Activated B cell treated with CpG ODN at 0.5 μM for 24 hours (primary cell): ENCODE data around the gene ALX3. TPM values are rescaled to one million over a fixed set of nuclear protein-coding genes. Genes with fewer than 3 reads are reported as not detected.

ENCODE experiments used
- ATAC-seq: fragments of 200-7000 bp; cut with Tn5 transposase; one replicate; pipeline ENCODE4 v1.10.0; 2021; ENCODE audit warnings: low read depth, mild to moderate bottlenecking, moderate library complexity
- CTCF ChIA-PET: fragments of 350-600 bp; sonication (Branson Sonifier 250); formaldehyde crosslinking; loops from one replicate; lab custom pipeline; 2021; ENCODE audit warnings: antibody characterized with exemption; lab: Charles Lee
- POLR2A ChIA-PET: fragments of 350-600 bp; sonication (Branson Sonifier 250); formaldehyde crosslinking; loops from one replicate; lab custom pipeline; 2021; ENCODE audit warnings: antibody characterized with exemption; lab: Charles Lee
- DNase-seq: peaks from one replicate; pipeline ENCODE4 v3.0.0; 2022
- H3K27ac Mint-ChIP-seq: one replicate; pipeline ENCODE4 v1.8.0; 2020; ENCODE audit warnings: mixed read lengths
- H3K27me3 Mint-ChIP-seq: one replicate; pipeline ENCODE4 v1.8.0; 2021; ENCODE audit warnings: mixed read lengths
- H3K36me3 Mint-ChIP-seq: one replicate; pipeline ENCODE4 v1.8.0; 2021; ENCODE audit warnings: low read depth, mixed read lengths
- H3K4me1 Mint-ChIP-seq: one replicate; pipeline ENCODE4 v1.8.0; 2021; ENCODE audit warnings: mixed read lengths
- H3K4me3 Mint-ChIP-seq: one replicate; pipeline ENCODE4 v1.8.0; 2020; ENCODE audit warnings: mild to moderate bottlenecking, mixed read lengths
- H3K9me3 Mint-ChIP-seq: one replicate; pipeline ENCODE4 v1.8.0; 2020; ENCODE audit warnings: mixed read lengths
- CTCF ChIP-seq: fragments of 200-600 bp; IDR thresholded peaks from one replicate; pipeline ENCODE4 v1.8.0; 2022; ENCODE audit warnings: antibody characterized with exemption, mild to moderate bottlenecking
- intact Hi-C: fragments of 100-400 bp; cut with micrococcal nuclease; formaldehyde crosslinking; loops from one replicate; pipeline ENCODE4 v1.15.1; 2024
- total RNA-seq: library from RNA; stranded (reverse); gene quantifications from 2 replicates; pipeline ENCODE4 v1.2.3, GENCODE V29; 2022

The ALX3 gene
- total RNA-seq, 1 donor from 2014 or later, result not detected

- DNase-seq (peak; percentile 68), ATAC-seq (peak; percentile 85)
- peaks cover 98% of the 10 kb centered on the region for H3K36me3 Mint-ChIP-seq
- no peak overlapping the region for H3K4me3 Mint-ChIP-seq
- no peak overlapping the region for H3K27ac Mint-ChIP-seq
- H3K9me3 Mint-ChIP-seq, result no peaks in the 10 kb centered on the region
- peak; percentile 50 for TF ChIP-seq CTCF
- ChIA-PET CTCF (interaction anchor here (0.7 to 7.3 kb wide), 11 partner anchors 8 to 442 kb away, joined by 3 to 78 read pairs (median 5); partner anchors contain the start of gene STRIP1), POLR2A (interaction anchor here (2.1 kb wide), 1 partner anchor 19 kb away, joined by 7 read pairs; the partner anchor contains the start of gene STRIP1)
- H3K27me3 Mint-ChIP-seq, result no peaks in the 10 kb centered on the region
- no peaks in the 10 kb centered on the region for H3K4me1 Mint-ChIP-seq
- intact Hi-C loops, result loop anchor here (1.0 kb wide), 3 partner anchors 53 to 443 kb away; no protein-coding TSS in a partner anchor
These were observed 16.7 kb downstream of the ALX3 start for GRCh38 chr1:110053552-110054428.

GRCh38 chr1:110051262-110051648 lies 19.2 kb downstream of the ALX3 start:
- Mint-ChIP-seq H3K9me3 (no peaks in the 10 kb centered on the region), H3K4me3 (no peak overlapping the region), H3K27ac (no peak overlapping the region), H3K36me3 (peaks cover 95% of the 10 kb centered on the region), H3K4me1 (no peaks in the 10 kb centered on the region), H3K27me3 (no peaks in the 10 kb centered on the region)
- POLR2A ChIA-PET, result interaction anchor here (1.0 kb wide), 1 partner anchor 15 kb away, joined by 3 read pairs; no protein-coding TSS in a partner anchor
- intact Hi-C loops, result no loop called here
- CTCF ChIA-PET, result interaction anchor here (0.6 to 7.3 kb wide), 7 partner anchors 9 to 409 kb away, joined by 3 to 78 read pairs (median 4); partner anchors contain the start of genes AHCYL1 and STRIP1
- ATAC-seq (no peak), DNase-seq (no peak)
- TF ChIP-seq CTCF, result no peak

- no peak for TF ChIP-seq CTCF
- H3K27ac Mint-ChIP-seq, result no peak overlapping the region
- ATAC-seq (no peak), DNase-seq (no peak)
- no peaks in the 10 kb centered on the region for H3K4me1 Mint-ChIP-seq
- H3K36me3 Mint-ChIP-seq, result peaks cover 95% of the 10 kb centered on the region
- ChIA-PET POLR2A (interaction anchor here (1.0 kb wide), 1 partner anchor 14 kb away, joined by 3 read pairs; no protein-coding TSS in a partner anchor), CTCF (interaction anchor here (0.6 to 7.3 kb wide), 3 partner anchors 9 to 53 kb away, joined by 3 to 78 read pairs (median 10); no protein-coding TSS in a partner anchor)
- no peaks in the 10 kb centered on the region for H3K9me3 Mint-ChIP-seq
- intact Hi-C loops, result no loop called here
- H3K4me3 Mint-ChIP-seq, result no peak overlapping the region
- no peaks in the 10 kb centered on the region for H3K27me3 Mint-ChIP-seq
These were observed 19.7 kb downstream of the ALX3 start for GRCh38 chr1:110050602-110051261.

GRCh38 chr1:110049801-110050601 lies 20.5 kb downstream of the ALX3 start:
- ChIA-PET POLR2A (interaction anchor here (0.7 to 1.0 kb wide), 2 partner anchors 11 to 14 kb away, joined by 3 read pairs; no protein-coding TSS in a partner anchor), CTCF (interaction anchor here (2.3 to 7.3 kb wide), 2 partner anchors 10 to 54 kb away, joined by 10 to 78 read pairs; no protein-coding TSS in a partner anchor)
- ATAC-seq, result no peak
- no peaks in the 10 kb centered on the region for H3K4me1 Mint-ChIP-seq
- no peaks in the 10 kb centered on the region for H3K27me3 Mint-ChIP-seq
- H3K27ac Mint-ChIP-seq, result no peak overlapping the region
- H3K9me3 Mint-ChIP-seq, result no peaks in the 10 kb centered on the region
- intact Hi-C loops, result no loop called here
- no peak overlapping the region for H3K4me3 Mint-ChIP-seq
- no peak for TF ChIP-seq CTCF
- H3K36me3 Mint-ChIP-seq, result peaks cover 94% of the 10 kb centered on the region
- no peak for DNase-seq
